Activated CD8-positive, alpha-beta T cell treated with anti-CD3 and anti-CD28 coated beads for 36 hours (primary cell): Measurements from ENCODE around the gene SLC25A47. TPM values are rescaled to one million over a fixed set of nuclear protein-coding genes. Genes with fewer than 3 reads are reported as not detected.
A peak's percentile ranks its signal among the peaks of the same experiment; 100 is the strongest.

ENCODE experiments used
- ATAC-seq: fragments of 200-7000 bp; cut with Tn5 transposase; one replicate; pipeline ENCODE4 v1.10.0; 2021; ENCODE audit warnings: mild to moderate bottlenecking, moderate library complexity
- CTCF ChIA-PET: fragments of 350-600 bp; sonication (Branson Sonifier 250); formaldehyde crosslinking; loops from one replicate; lab custom pipeline; 2021; ENCODE audit warnings: antibody characterized with exemption; lab: Charles Lee
- POLR2A ChIA-PET: fragments of 350-600 bp; sonication (Branson Sonifier 250); formaldehyde crosslinking; loops from one replicate; lab custom pipeline; 2021; ENCODE audit warnings: antibody characterized with exemption; lab: Charles Lee
- DNase-seq: peaks from one replicate; pipeline ENCODE4 v3.0.0-alpha.2; 2020
- H3K27ac Mint-ChIP-seq: one replicate; pipeline ENCODE4 v1.8.0; 2021; ENCODE audit warnings: mild to moderate bottlenecking, mixed read lengths
- H3K27me3 Mint-ChIP-seq: one replicate; pipeline ENCODE4 v1.8.0; 2021; ENCODE audit warnings: mixed read lengths
- H3K36me3 Mint-ChIP-seq: one replicate; pipeline ENCODE4 v1.8.0; 2021; ENCODE audit warnings: low read depth, mixed read lengths
- H3K4me1 Mint-ChIP-seq: one replicate; pipeline ENCODE4 v1.8.0; 2021; ENCODE audit warnings: low read depth, mixed read lengths
- H3K4me3 Mint-ChIP-seq: one replicate; pipeline ENCODE4 v1.8.0; 2021; ENCODE audit warnings: mild to moderate bottlenecking, moderate library complexity, mixed read lengths
- H3K9me3 Mint-ChIP-seq: one replicate; pipeline ENCODE4 v1.8.0; 2021; ENCODE audit warnings: mixed read lengths
- CTCF ChIP-seq: fragments of 200-600 bp; IDR thresholded peaks from one replicate; pipeline ENCODE4 v1.8.0; 2022; ENCODE audit warnings: antibody characterized with exemption, mild to moderate bottlenecking
- intact Hi-C: fragments of 100-400 bp; cut with micrococcal nuclease; formaldehyde crosslinking; loops from one replicate; pipeline ENCODE4 v1.10.0; 2022
- total RNA-seq, 2 experiments: library from RNA; stranded (reverse); gene quantifications; one replicate each; pipeline ENCODE4 v1.2.3, GENCODE V29; 2021

Gene SLC25A47
- total RNA-seq, 2 experiments from 2014 or later, result not detected

- H3K27ac Mint-ChIP-seq, result peak overlapping the region; percentile 55
- no peak for TF ChIP-seq CTCF
- H3K9me3 Mint-ChIP-seq, result no peaks in the 10 kb centered on the region
- H3K4me1 Mint-ChIP-seq, result peaks cover 16% of the 10 kb centered on the region
- intact Hi-C loops, result no loop called here
- peak overlapping the region; percentile 58 for H3K4me3 Mint-ChIP-seq
- no peaks in the 10 kb centered on the region for H3K27me3 Mint-ChIP-seq
- POLR2A ChIA-PET, result interaction anchor here (0.7 to 1.3 kb wide), 6 partner anchors 9 to 91 kb away, joined by 3 to 6 read pairs (median 3); a partner anchor contains a TSS
- H3K36me3 Mint-ChIP-seq, result peaks cover 5% of the 10 kb centered on the region
- no peak for ATAC-seq
- CTCF ChIA-PET, result interaction anchor here (0.6 to 5.2 kb wide), 20 partner anchors 10 to 128 kb away, joined by 3 to 39 read pairs (median 4); no protein-coding TSS in a partner anchor
- no peak for DNase-seq
Observed at GRCh38 chr14:100283984-100284881, 38.9 kb upstream of the SLC25A47 start.

GRCh38 chr14:100285021-100285912 is 37.9 kb upstream of the SLC25A47 start:
- Mint-ChIP-seq H3K9me3 (no peaks in the 10 kb centered on the region), H3K27ac (peak overlapping the region; percentile 63), H3K36me3 (peaks cover 5% of the 10 kb centered on the region), H3K4me3 (peak overlapping the region; percentile 58), H3K4me1 (peaks cover 12% of the 10 kb centered on the region), H3K27me3 (no peaks in the 10 kb centered on the region)
- ChIA-PET POLR2A (interaction anchor here (1.0 to 1.8 kb wide), 8 partner anchors 8 to 216 kb away, joined by 3 to 5 read pairs (median 4); a partner anchor contains a TSS), CTCF (interaction anchor here (0.6 to 5.2 kb wide), 34 partner anchors 9 to 129 kb away, joined by 3 to 39 read pairs (median 4); a partner anchor contains a TSS)
- ATAC-seq (peak; percentile 95), DNase-seq (peak; percentile 77)
- intact Hi-C loops, result no loop called here
- peak; percentile 100 for TF ChIP-seq CTCF

- peak overlapping the region; percentile 58 for H3K4me3 Mint-ChIP-seq
- no peak for ATAC-seq
- intact Hi-C loops, result no loop called here
- H3K36me3 Mint-ChIP-seq, result no peaks in the 10 kb centered on the region
- H3K9me3 Mint-ChIP-seq, result no peaks in the 10 kb centered on the region
- H3K4me1 Mint-ChIP-seq, result peaks cover 8% of the 10 kb centered on the region
- ChIA-PET POLR2A (interaction anchor here (1.0 to 1.8 kb wide), 6 partner anchors 19 to 217 kb away, joined by 3 to 5 read pairs (median 4); a partner anchor contains a TSS), CTCF (interaction anchor here (0.6 to 5.2 kb wide), 27 partner anchors 9 to 94 kb away, joined by 3 to 39 read pairs (median 4); a partner anchor contains a TSS)
- DNase-seq, result no peak
- no peaks in the 10 kb centered on the region for H3K27me3 Mint-ChIP-seq
- peak; percentile 27 for TF ChIP-seq CTCF
- H3K27ac Mint-ChIP-seq, result peak overlapping the region; percentile 63
Observed at GRCh38 chr14:100285913-100286400, 37.2 kb upstream of the SLC25A47 start.

- Mint-ChIP-seq H3K27ac (no peak overlapping the region), H3K9me3 (no peaks in the 10 kb centered on the region), H3K27me3 (no peaks in the 10 kb centered on the region), H3K36me3 (no peaks in the 10 kb centered on the region), H3K4me1 (peaks cover 8% of the 10 kb centered on the region), H3K4me3 (no peak overlapping the region)
- POLR2A ChIA-PET, result interaction anchor here (1.0 to 1.8 kb wide), 5 partner anchors 17 to 218 kb away, joined by 3 to 5 read pairs (median 3); no protein-coding TSS in a partner anchor
- intact Hi-C loops, result no loop called here
- CTCF ChIA-PET, result interaction anchor here (0.6 to 5.2 kb wide), 18 partner anchors 8 to 94 kb away, joined by 3 to 39 read pairs (median 4); a partner anchor contains a TSS
- DNase-seq (no peak), ATAC-seq (no peak)
- no peak for TF ChIP-seq CTCF
Observed at GRCh38 chr14:100286484-100287191, 36.5 kb upstream of the SLC25A47 start.
